GM23338 (cell line): Measurements from ENCODE around the gene CCDC127.

Source experiments
- CREB1 ChIP-seq: fragments of 250-450 bp; sonication (Bioruptor Pico); IDR thresholded peaks from 2 replicates; pipeline ENCODE4 v1.5.0; 2020; ENCODE audit warnings: low read depth, mild to moderate bottlenecking, moderate library complexity
- EZH2 ChIP-seq: fragments of 200-600 bp; sonication (generic); IDR thresholded peaks from one replicate; pipeline ENCODE4 v1.8.0; 2017; ENCODE audit warnings: antibody characterized with exemption, mild to moderate bottlenecking, low read depth; ENCODE audit not compliant: unreplicated experiment
- EZH2phosphoT487 ChIP-seq: fragments of 200-600 bp; sonication (generic); IDR thresholded peaks from one replicate; pipeline ENCODE4 v1.8.1; 2018; ENCODE audit warnings: antibody characterized with exemption; ENCODE audit not compliant: unreplicated experiment
- JUNB ChIP-seq: IDR thresholded peaks from one replicate; pipeline ENCODE4 v1.6.1; 2016; ENCODE audit warnings: antibody characterized with exemption; ENCODE audit not compliant: unreplicated experiment
- NANOG ChIP-seq: IDR thresholded peaks from 2 replicates; pipeline ENCODE4 v1.6.1; 2016; ENCODE audit warnings: antibody characterized with exemption, borderline replicate concordance
- POLR2AphosphoS5 ChIP-seq: IDR thresholded peaks from 2 replicates; pipeline ENCODE4 v1.6.1; 2016; ENCODE audit warnings: antibody characterized with exemption, low read depth
- STAT1 ChIP-seq: IDR thresholded peaks from one replicate; pipeline ENCODE4 v1.6.1; 2016; ENCODE audit warnings: antibody characterized with exemption; ENCODE audit not compliant: unreplicated experiment
- ZNF114 ChIP-seq: fragments of 250-450 bp; sonication (Bioruptor Pico); IDR thresholded peaks from 2 replicates; pipeline ENCODE4 v1.5.0; 2020; ENCODE audit warnings: mild to moderate bottlenecking, moderate library complexity
- ZNF331 ChIP-seq: fragments of 250-450 bp; sonication (Bioruptor Pico); IDR thresholded peaks from 2 replicates; pipeline ENCODE4 v1.5.0; 2020; ENCODE audit warnings: low read depth, mild to moderate bottlenecking, moderate library complexity
- TF ChIP-seq, protein P1 (sequence below), 2 experiments: fragments of 200-600 bp in 1 of 2; sonication (generic) in 1 of 2; conservative IDR thresholded peaks; 2 replicates each; pipeline versions ENCODE4 v1.5.1 to v1.6.1; 2016 to 2017; ENCODE audit warnings: antibody characterized with exemption in 2 of 2, low read depth in 2 of 2, mild to moderate bottlenecking in 2 of 2, moderate library complexity in 1 of 2
- TF ChIP-seq, protein P2 (sequence below): IDR thresholded peaks from one replicate; pipeline ENCODE4 v1.6.1; 2018; ENCODE audit warnings: antibody characterized with exemption; ENCODE audit not compliant: unreplicated experiment
- TF ChIP-seq, protein P3 (sequence below): IDR thresholded peaks from 2 replicates; pipeline ENCODE4 v1.6.1; 2016; ENCODE audit warnings: antibody characterized with exemption
- TF ChIP-seq, protein P4 (sequence below): fragments of 250-450 bp; sonication (Bioruptor Pico); IDR thresholded peaks from 2 replicates; pipeline ENCODE4 v1.5.0; 2020; ENCODE audit warnings: mild to moderate bottlenecking, moderate library complexity

DNA sequence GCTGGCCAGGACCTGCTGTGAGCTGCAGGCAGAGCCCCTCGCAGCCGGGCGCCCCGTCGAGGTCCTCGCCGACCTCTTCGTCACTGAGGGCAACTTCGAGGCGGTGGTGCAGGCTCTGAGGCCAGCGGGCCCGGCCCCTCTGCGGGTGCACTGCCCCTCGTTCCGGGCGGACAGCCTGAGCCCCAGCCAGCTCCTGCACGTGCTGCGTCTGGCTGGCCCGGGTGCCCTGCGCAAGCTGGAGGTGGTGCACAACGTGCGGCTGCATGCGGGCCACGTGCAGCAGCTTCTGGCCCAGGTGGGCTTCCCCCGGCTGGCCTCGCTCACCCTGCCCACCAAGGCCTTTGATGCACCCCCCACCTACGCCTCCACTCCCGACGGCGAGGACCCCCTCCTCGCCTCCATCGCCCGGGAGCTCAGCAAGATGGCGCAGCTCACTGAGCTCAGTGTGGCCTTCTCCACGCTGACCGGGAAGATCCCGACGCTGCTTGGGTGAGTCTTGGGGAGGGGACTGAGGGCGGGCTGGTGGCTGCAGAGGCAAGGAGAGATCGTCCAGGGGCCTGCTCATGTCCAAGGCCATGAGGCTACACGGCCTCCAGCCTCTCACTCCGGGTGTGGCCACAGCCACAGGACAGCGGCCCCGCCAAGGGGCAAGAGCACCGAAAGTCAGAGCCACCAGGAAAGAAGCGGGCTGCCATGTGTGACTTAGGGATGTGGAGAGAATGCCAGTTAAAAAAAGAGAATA is 25.8 kb downstream of the CCDC127 start:
- TF ChIP-seq, protein P1, sequence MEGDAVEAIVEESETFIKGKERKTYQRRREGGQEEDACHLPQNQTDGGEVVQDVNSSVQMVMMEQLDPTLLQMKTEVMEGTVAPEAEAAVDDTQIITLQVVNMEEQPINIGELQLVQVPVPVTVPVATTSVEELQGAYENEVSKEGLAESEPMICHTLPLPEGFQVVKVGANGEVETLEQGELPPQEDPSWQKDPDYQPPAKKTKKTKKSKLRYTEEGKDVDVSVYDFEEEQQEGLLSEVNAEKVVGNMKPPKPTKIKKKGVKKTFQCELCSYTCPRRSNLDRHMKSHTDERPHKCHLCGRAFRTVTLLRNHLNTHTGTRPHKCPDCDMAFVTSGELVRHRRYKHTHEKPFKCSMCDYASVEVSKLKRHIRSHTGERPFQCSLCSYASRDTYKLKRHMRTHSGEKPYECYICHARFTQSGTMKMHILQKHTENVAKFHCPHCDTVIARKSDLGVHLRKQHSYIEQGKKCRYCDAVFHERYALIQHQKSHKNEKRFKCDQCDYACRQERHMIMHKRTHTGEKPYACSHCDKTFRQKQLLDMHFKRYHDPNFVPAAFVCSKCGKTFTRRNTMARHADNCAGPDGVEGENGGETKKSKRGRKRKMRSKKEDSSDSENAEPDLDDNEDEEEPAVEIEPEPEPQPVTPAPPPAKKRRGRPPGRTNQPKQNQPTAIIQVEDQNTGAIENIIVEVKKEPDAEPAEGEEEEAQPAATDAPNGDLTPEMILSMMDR (conservative IDR thresholded peaks at IDR 0.05; ENCODE audit: low read depth in 2 of 2), result no peak
- TF ChIP-seq CREB1 (CRISPR knock-in tag) (no peak), EZH2 (no peak), POLR2AphosphoS5 (no peak), EZH2phosphoT487 (no peak), ZNF114 (no peak), JUNB (no peak), ZNF331 (no peak), STAT1 (no peak), NANOG (no peak)
- TF ChIP-seq, protein P2, sequence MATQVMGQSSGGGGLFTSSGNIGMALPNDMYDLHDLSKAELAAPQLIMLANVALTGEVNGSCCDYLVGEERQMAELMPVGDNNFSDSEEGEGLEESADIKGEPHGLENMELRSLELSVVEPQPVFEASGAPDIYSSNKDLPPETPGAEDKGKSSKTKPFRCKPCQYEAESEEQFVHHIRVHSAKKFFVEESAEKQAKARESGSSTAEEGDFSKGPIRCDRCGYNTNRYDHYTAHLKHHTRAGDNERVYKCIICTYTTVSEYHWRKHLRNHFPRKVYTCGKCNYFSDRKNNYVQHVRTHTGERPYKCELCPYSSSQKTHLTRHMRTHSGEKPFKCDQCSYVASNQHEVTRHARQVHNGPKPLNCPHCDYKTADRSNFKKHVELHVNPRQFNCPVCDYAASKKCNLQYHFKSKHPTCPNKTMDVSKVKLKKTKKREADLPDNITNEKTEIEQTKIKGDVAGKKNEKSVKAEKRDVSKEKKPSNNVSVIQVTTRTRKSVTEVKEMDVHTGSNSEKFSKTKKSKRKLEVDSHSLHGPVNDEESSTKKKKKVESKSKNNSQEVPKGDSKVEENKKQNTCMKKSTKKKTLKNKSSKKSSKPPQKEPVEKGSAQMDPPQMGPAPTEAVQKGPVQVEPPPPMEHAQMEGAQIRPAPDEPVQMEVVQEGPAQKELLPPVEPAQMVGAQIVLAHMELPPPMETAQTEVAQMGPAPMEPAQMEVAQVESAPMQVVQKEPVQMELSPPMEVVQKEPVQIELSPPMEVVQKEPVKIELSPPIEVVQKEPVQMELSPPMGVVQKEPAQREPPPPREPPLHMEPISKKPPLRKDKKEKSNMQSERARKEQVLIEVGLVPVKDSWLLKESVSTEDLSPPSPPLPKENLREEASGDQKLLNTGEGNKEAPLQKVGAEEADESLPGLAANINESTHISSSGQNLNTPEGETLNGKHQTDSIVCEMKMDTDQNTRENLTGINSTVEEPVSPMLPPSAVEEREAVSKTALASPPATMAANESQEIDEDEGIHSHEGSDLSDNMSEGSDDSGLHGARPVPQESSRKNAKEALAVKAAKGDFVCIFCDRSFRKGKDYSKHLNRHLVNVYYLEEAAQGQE, result no peak
- TF ChIP-seq, protein P3, sequence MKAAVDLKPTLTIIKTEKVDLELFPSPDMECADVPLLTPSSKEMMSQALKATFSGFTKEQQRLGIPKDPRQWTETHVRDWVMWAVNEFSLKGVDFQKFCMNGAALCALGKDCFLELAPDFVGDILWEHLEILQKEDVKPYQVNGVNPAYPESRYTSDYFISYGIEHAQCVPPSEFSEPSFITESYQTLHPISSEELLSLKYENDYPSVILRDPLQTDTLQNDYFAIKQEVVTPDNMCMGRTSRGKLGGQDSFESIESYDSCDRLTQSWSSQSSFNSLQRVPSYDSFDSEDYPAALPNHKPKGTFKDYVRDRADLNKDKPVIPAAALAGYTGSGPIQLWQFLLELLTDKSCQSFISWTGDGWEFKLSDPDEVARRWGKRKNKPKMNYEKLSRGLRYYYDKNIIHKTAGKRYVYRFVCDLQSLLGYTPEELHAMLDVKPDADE, result no peak
- TF ChIP-seq, protein P4, sequence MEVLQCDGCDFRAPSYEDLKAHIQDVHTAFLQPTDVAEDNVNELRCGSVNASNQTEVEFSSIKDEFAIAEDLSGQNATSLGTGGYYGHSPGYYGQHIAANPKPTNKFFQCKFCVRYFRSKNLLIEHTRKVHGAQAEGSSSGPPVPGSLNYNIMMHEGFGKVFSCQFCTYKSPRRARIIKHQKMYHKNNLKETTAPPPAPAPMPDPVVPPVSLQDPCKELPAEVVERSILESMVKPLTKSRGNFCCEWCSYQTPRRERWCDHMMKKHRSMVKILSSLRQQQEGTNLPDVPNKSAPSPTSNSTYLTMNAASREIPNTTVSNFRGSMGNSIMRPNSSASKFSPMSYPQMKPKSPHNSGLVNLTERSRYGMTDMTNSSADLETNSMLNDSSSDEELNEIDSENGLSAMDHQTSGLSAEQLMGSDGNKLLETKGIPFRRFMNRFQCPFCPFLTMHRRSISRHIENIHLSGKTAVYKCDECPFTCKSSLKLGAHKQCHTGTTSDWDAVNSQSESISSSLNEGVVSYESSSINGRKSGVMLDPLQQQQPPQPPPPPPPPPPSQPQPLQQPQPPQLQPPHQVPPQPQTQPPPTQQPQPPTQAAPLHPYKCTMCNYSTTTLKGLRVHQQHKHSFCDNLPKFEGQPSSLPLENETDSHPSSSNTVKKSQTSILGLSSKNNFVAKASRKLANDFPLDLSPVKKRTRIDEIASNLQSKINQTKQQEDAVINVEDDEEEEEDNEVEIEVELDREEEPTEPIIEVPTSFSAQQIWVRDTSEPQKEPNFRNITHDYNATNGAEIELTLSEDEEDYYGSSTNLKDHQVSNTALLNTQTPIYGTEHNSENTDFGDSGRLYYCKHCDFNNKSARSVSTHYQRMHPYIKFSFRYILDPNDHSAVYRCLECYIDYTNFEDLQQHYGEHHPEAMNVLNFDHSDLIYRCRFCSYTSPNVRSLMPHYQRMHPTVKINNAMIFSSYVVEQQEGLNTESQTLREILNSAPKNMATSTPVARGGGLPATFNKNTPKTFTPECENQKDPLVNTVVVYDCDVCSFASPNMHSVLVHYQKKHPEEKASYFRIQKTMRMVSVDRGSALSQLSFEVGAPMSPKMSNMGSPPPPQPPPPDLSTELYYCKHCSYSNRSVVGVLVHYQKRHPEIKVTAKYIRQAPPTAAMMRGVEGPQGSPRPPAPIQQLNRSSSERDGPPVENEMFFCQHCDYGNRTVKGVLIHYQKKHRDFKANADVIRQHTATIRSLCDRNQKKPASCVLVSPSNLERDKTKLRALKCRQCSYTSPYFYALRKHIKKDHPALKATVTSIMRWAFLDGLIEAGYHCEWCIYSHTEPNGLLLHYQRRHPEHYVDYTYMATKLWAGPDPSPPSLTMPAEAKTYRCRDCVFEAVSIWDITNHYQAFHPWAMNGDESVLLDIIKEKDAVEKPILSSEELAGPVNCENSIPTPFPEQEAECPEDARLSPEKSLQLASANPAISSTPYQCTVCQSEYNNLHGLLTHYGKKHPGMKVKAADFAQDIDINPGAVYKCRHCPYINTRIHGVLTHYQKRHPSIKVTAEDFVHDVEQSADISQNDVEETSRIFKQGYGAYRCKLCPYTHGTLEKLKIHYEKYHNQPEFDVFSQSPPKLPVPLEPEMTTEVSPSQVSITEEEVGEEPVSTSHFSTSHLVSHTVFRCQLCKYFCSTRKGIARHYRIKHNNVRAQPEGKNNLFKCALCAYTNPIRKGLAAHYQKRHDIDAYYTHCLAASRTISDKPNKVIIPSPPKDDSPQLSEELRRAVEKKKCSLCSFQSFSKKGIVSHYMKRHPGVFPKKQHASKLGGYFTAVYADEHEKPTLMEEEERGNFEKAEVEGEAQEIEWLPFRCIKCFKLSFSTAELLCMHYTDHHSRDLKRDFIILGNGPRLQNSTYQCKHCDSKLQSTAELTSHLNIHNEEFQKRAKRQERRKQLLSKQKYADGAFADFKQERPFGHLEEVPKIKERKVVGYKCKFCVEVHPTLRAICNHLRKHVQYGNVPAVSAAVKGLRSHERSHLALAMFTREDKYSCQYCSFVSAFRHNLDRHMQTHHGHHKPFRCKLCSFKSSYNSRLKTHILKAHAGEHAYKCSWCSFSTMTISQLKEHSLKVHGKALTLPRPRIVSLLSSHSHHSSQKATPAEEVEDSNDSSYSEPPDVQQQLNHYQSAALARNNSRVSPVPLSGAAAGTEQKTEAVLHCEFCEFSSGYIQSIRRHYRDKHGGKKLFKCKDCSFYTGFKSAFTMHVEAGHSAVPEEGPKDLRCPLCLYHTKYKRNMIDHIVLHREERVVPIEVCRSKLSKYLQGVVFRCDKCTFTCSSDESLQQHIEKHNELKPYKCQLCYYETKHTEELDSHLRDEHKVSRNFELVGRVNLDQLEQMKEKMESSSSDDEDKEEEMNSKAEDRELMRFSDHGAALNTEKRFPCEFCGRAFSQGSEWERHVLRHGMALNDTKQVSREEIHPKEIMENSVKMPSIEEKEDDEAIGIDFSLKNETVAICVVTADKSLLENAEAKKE (CRISPR knock-in tag), result no peak
